ENCODE data around the gene UVRAG. TPM values are rescaled to one million over a fixed set of nuclear protein-coding genes. Genes with fewer than 3 reads are reported as not detected.

The UVRAG gene
- total RNA-seq, 4 donors from 2014 or later, result 14.6 to 28.0 (median 20.7) TPM

DNA sequence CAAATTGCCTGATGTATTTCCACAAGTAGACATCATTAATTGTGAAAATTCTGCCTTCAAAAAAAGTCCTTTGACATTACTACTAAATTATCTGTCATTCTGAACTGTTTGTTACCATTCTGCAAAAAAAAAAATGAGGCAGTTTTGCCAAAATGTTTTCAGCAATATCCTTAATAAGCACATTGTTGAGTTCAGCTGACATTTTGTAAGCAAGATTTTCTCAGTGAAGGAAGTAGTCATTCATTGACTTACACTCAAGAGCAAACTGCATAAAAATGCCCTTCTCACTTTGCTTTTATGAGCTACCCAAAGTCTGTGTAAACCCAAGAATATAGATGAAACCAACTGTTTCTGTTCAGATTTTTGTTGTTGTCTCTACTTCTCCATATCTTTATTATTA, 125.9 kb downstream of the UVRAG start:
- H3K4me3 ChIP-seq (ENCODE audit: low read depth, poor library complexity, severe bottlenecking), result no peak overlapping the region
- no peak for DNase-seq (ENCODE audit: low spot score in 2 of 2)
- TF ChIP-seq, protein P1, sequence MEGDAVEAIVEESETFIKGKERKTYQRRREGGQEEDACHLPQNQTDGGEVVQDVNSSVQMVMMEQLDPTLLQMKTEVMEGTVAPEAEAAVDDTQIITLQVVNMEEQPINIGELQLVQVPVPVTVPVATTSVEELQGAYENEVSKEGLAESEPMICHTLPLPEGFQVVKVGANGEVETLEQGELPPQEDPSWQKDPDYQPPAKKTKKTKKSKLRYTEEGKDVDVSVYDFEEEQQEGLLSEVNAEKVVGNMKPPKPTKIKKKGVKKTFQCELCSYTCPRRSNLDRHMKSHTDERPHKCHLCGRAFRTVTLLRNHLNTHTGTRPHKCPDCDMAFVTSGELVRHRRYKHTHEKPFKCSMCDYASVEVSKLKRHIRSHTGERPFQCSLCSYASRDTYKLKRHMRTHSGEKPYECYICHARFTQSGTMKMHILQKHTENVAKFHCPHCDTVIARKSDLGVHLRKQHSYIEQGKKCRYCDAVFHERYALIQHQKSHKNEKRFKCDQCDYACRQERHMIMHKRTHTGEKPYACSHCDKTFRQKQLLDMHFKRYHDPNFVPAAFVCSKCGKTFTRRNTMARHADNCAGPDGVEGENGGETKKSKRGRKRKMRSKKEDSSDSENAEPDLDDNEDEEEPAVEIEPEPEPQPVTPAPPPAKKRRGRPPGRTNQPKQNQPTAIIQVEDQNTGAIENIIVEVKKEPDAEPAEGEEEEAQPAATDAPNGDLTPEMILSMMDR (IDR thresholded peaks at IDR 0.05), result no peak
- no peak for TF ChIP-seq POLR2A (IDR thresholded peaks at IDR 0.05)
- intact Hi-C loops (cut with DNase I; ENCODE audit: low total_unique reads), result no loop called here

DNA sequence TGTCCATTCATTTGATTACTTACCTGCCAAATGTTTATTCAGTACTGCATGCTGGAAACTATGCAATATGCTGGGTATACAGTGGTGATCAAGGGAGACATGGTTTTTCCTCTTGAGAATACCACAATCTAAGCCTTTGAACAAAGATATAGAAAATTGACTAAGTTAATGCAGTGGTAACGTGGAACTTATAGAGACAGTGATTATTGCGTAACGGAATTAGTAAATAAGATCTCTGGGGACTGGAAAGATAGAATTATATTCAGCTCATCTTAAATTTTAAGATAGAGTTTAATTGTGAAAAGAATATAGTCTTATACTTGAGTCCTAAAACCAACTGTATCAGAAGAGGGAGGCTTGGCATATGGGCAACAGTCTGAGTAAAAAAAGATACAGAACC, 129.5 kb downstream of the UVRAG start:
- 96 to 97% methylated on average over 3 of the region's 3 CpGs for WGBS, 2 donors
- DNase-seq (ENCODE audit: low spot score in 2 of 2), result no peak
- intact Hi-C loops (cut with DNase I; ENCODE audit: low total_unique reads), result no loop called here
- no peak overlapping the region for H3K4me3 ChIP-seq (ENCODE audit: low read depth, poor library complexity, severe bottlenecking)
- TF ChIP-seq POLR2A (IDR thresholded peaks at IDR 0.05), result no peak
- TF ChIP-seq, protein P1 (IDR thresholded peaks at IDR 0.05), result no peak

DNA sequence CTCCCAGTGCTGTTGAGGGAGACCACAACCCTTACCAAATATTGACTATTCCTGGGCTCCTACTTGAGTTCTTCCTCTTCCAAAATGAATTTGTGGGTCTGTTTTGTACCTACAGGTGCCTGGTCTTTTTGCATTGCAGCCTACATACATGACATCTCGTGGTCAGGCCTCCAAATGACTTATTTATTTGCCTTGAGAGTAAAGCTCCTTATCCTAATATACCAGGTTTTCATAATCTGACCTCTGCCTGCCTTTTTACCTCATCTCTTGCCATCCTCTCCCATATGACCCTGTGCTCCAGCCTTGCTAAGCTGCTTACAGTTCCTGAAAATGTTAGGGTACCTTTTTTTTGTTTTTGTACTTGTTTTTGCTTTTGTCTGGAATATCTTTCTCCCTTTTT, 130.4 kb downstream of the UVRAG start:
- TF ChIP-seq, protein P1 (IDR thresholded peaks at IDR 0.05), result no peak
- TF ChIP-seq POLR2A (IDR thresholded peaks at IDR 0.05), result no peak
- intact Hi-C loops (cut with DNase I; ENCODE audit: low total_unique reads), result no loop called here
- no peak overlapping the region for H3K4me3 ChIP-seq (ENCODE audit: low read depth, poor library complexity, severe bottlenecking)
- DNase-seq (ENCODE audit: low spot score in 2 of 2), result no peak
- 95 to 100% methylated on average over 1 of the region's 1 CpG for WGBS, 2 donors

DNA sequence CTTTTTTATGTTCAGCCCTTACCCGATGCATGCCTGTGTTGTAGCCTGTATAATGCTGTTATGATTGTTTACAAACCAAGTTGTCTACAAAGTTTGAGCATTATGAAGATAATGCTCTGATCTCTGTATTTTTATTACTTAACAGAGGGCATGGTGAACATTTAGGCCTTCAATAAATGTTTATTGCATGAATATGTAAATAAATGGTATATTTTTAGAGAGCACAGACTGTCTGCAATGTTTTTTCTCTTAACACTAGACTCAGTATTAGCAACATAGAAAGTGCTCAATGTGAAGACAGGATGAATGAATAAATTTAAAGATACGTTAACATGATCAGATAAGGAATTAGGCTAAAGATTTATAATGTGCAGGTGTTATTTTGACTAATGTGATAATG, 130.9 kb downstream of the UVRAG start:
- DNase-seq (ENCODE audit: low spot score in 2 of 2), result no peak
- intact Hi-C loops (cut with DNase I; ENCODE audit: low total_unique reads), result no loop called here
- TF ChIP-seq, protein P1 (IDR thresholded peaks at IDR 0.05), result no peak
- no peak for TF ChIP-seq POLR2A (IDR thresholded peaks at IDR 0.05)
- H3K4me3 ChIP-seq (ENCODE audit: low read depth, poor library complexity, severe bottlenecking), result no peak overlapping the region
- 63 to 66% methylated on average over 2 of the region's 2 CpGs for WGBS, 2 donors

DNA sequence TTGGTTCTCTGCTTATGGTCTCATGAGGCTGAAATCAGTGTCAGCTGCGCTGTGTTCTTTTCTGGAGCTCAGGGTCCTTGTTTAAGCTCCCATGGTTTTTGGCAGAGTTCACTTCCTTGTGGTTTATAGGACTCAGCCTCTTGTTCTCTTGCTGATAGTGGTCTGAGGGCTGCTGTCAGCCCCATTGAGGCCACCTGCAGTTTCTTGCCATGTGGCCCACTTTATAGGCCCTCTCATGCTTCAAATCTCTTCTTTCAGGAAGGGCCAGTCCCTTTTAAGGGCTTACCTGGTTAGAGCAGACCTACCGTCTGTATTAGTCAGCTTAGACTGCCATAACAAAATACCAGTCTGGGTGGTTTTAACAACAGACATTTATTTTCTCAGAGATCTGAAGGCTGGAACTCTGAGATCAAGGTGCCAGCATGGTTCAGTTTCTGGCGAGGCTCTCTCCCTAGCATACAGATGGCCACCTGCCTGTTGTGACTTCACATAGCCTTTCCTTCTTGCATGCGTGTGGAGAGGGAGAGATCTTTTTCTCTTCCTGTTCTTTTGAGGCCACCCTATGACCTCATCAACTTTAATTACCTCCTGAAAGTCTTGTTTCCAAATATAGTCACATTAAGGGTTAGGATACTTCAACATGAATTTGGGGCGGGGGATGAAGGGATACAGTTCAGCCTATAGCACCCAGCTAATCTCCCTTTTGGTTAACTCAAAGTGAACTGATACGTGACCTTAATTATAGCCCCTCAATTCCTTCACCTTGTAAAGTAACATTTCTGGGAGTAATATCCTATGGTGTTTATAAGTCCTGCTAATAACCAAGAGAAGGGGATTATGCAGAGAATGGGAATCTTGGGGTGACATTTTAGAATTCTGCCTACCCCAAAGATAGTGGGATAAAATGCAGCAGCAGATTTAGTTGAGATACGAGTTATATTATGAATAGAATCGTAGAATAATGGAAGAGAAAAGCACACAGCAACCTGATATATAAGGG, 131.8 kb downstream of the UVRAG start:
- DNase-seq (ENCODE audit: low spot score in 2 of 2), result peak in 1 of 2 donors; percentile 19
- intact Hi-C loops (cut with DNase I; ENCODE audit: low total_unique reads), result no loop called here
- 77 to 81% methylated on average over 8 of the region's 8 CpGs for WGBS, 2 donors
- H3K4me3 ChIP-seq (ENCODE audit: low read depth, poor library complexity, severe bottlenecking), result no peak overlapping the region
- TF ChIP-seq, protein P1 (IDR thresholded peaks at IDR 0.05), result no peak
- TF ChIP-seq POLR2A (IDR thresholded peaks at IDR 0.05), result no peak

Measured in lower leg skin (tissue), 4 donors.